Caki2 (cell line): Measurements from ENCODE around the gene FAM149B1. TPM values are rescaled to one million over a fixed set of nuclear protein-coding genes. Genes with fewer than 3 reads are reported as not detected.

Experiments
- DNase-seq: peaks from one replicate; pipeline ENCODE4 v3.0.0-alpha.2; 2015; ENCODE audit warnings: low read depth
- in situ Hi-C: cut with HindIII; loops from 2 replicates; pipeline ENCODE4 v1.10.0; 2016; ENCODE audit warnings: low sequenced_read_pairs, low pct_unique_long_range_greater_than_20kb, mixed read lengths
- total RNA-seq: library from RNA; depleted of rRNA; stranded (reverse); fragments of >200 nt; shearing (Covaris generic); gene quantifications from 2 replicates; pipeline ENCODE4 v1.2.3, GENCODE V29; 2014; ENCODE audit warnings: low replicate concordance

The FAM149B1 gene
- total RNA-seq, 1 experiment from 2014 or later, result 11.1 TPM

DNA sequence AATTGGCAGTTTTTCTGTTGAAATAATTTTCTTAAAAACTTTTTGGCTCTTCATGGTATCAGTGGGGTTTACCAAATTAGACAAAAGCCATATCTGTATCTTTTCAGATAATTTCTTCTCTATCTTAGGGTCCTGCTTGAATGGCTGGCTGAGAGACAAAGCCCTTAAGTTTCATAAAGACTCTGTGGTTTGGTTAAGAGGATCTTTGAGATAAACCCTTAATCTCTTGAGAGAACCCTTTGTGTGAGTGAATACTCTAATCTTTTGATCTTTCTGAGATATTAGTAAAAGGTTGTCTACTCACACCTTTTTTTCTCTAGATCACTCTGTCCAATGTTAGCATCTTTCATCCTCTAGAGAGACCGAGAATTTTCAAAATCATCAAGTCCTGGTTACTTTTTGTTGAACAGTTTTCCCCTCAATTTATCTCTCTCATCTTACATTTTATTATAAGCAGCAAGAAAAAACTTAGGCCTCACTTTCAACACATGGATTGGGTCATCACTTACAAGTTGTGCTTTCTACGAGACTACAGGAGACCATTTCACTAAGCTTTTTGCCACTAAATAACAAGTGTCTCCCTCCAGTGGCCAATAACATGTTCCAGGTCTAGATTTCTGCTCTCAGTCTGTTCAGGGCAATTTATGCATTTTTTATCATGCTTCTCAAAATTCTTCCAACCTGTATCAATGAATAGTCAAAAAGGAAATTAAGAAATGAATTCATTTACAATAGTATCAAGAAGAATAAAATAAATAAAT, 50.7 kb downstream of the FAM149B1 start:
- peak; percentile 12 for DNase-seq
- in situ Hi-C loops, result no loop called here

- no peak for DNase-seq
These were observed 51.5 kb downstream of the FAM149B1 start for GRCh38 chr10:73219384-73219783.

GRCh38 chr10:73220989-73221388, 53.1 kb downstream of the FAM149B1 start:
- in situ Hi-C loops, result no loop called here
- DNase-seq, result no peak

More at GRCh38 chr10:73219384-73219783, 51.5 kb downstream of the FAM149B1 start:
- in situ Hi-C loops, result no loop called here

GRCh38 chr10:73225518-73225917, 57.6 kb downstream of the FAM149B1 start:
- no peak for DNase-seq
- in situ Hi-C loops, result no loop called here

- in situ Hi-C loops, result no loop called here
These were observed 58.7 kb downstream of the FAM149B1 start for GRCh38 chr10:73226663-73227062.

DNA sequence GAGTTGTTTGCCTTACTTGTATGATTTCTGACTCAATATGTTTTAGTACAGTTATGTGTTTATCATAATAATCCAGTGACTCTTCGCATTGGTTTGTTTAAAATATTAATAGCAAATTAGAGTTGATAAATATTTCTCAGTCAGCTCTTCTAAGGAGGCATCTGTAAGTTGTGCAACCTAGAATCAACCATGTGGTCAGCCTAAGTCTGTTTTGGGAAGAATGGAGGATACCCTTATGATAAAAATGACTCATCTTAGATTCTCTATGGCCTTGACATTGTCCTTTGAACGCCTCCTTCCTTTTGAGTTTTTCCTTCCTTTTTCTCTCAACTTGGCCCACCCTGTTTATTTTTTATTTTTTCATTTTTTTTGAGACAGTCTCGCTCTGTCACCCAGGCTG, 60.3 kb downstream of the FAM149B1 start:
- in situ Hi-C loops, result no loop called here

More at GRCh38 chr10:73226663-73227062, 58.7 kb downstream of the FAM149B1 start:
- no peak for DNase-seq

DNA sequence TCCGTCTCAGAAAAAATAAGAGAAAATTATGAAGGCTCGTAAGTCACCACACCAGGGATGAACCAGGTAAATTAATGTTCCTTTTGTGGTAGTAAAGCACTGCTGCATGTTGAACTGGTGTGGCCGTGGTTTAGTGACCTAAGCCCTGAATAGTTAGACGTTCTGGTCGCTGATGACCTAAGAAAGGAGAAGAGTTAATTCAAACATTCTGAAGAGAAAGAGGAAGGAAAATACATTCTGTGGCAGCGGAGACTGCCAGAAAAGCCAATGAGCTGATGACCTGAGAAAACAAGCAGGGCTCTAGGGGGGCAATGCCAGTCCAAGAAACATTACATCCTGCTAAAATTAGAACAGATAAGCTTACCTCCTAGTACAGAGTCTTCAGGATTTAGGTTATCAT, 61.6 kb downstream of the FAM149B1 start:
- in situ Hi-C loops, result no loop called here
- DNase-seq, result no peak

More for the DNA sequence above, 60.3 kb downstream of the FAM149B1 start:
- no peak for DNase-seq

GRCh38 chr10:73232887-73233286, 65.0 kb downstream of the FAM149B1 start:
- DNase-seq, result no peak
- in situ Hi-C loops, result no loop called here

DNA sequence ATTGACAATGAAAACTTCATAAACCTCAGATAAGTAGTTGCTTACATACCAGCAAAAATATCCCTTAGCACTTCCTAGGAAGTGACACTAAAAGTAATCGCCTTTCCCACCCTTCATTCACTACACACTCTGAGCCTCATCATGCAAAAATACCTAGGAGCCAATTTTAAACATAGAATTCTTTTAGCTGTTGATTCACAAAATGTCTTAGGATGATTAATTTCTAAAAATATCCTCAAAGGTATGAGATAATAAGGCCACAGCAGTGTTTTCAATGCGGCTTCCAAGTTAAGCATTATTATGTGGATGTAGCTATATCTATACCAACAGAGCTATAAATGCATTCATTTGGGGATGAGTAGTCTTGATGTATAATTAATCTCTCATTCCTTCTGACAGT, 66.0 kb downstream of the FAM149B1 start:
- in situ Hi-C loops, result no loop called here
- DNase-seq, result no peak

DNA sequence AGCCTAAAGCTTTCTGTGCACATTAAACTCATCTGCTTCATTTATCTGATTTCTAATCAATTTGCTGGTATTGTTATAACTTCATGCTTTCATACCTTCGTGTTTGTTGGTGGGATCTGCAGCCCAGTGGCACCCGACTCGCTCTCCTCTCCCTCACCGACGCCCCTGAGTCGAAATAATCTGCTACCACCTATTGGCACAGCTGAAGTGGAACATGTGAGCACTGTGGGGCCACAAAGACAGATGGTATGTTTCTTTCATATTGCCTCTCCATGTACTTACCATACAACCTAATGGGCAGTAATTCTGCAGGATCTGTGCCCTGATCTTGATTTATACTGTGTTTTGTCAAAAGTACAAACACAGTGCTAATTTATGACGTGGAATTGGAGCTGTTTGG, 66.8 kb downstream of the FAM149B1 start:
- in situ Hi-C loops, result no loop called here

GRCh38 chr10:73238990-73239566, 71.2 kb downstream of the FAM149B1 start:
- in situ Hi-C loops, result no loop called here
- DNase-seq, result no peak

More for the DNA sequence above, 66.8 kb downstream of the FAM149B1 start:
- DNase-seq, result no peak

- no peak for DNase-seq
- in situ Hi-C loops, result no loop called here
These were observed 72.0 kb downstream of the FAM149B1 start for GRCh38 chr10:73239908-73240307.

GRCh38 chr10:73244866-73245477, 77.1 kb downstream of the FAM149B1 start:
- no peak for DNase-seq
- in situ Hi-C loops, result no loop called here

GRCh38 chr10:73246322-73246645, 78.4 kb downstream of the FAM149B1 start:
- in situ Hi-C loops, result no loop called here
- DNase-seq, result no peak

GRCh38 chr10:73246646-73247508, 79.0 kb downstream of the FAM149B1 start, which contains the start of gene DNAJC9:
Gene DNAJC9 (minus strand): TSS chr10:73247255. CDS start chr10:73247189, 66 bp downstream.
- in situ Hi-C loops, result no loop called here
- DNase-seq, result peak; percentile 95

DNA sequence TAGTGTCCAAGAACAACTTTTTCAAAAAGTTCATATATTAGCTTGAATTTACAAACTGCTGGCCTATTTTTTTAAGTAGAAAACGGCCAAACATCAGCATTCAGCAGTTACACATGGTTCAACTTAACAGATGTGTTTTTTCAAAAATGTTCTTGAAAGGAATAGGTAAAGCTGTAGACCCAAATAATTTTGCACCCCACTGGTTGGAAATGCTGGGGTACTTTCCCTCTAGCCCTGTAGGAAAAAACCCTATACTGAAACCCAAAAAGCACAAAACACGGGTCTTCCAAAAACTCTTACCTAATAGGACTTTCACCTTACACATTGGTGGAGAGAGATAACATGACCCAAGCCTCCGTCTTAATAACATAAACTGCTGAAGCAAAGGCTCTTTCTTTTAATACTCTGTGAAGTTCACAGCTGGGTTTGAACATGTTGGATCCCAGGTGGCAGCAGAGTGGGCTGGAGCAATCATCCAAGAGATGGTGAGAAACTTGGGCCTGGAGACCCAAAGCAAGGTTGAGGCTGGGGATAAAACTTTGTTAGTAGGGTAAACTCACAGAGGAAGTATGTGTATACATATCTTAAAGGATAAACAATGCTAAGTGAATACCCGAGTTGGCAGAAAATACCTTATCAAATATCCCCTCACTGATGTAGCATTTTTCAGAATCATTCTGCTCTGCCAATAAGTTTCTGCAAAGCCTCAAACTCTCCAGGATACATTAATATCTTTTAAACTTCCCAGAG, 79.8 kb downstream of the FAM149B1 start:
- in situ Hi-C loops, result no loop called here
- no peak for DNase-seq

- in situ Hi-C loops, result no loop called here
- no peak for DNase-seq
These were observed 80.4 kb downstream of the FAM149B1 start for GRCh38 chr10:73248259-73248724.
